HCT116 (cell line): ENCODE data around the gene PXDN. TPM values are rescaled to one million over a fixed set of nuclear protein-coding genes. Genes with fewer than 3 reads are reported as not detected.

Experiments used
- ATAC-seq: fragments of 200-7000 bp; cut with Tn5 transposase; 2 replicates; pipeline ENCODE4 v1.9.1; 2020; ENCODE audit warnings: mild to moderate bottlenecking, moderate library complexity
- BruUV-seq: library from RNA; stranded (reverse); fragments of 400-500 nt; replicated peaks from 2 replicates; lab custom pipeline; 2021; lab: Mats Ljungman, UMichigan
- CTCF ChIA-PET: fragments of 300-600 bp; sonication (Branson Sonifier 250); formaldehyde crosslinking; loops from one replicate; lab custom pipeline; 2021; ENCODE audit warnings: antibody characterized with exemption; lab: Charles Lee
- POLR2A ChIA-PET: fragments of 300-600, 350-600 bp; sonication (Branson Sonifier 250); formaldehyde crosslinking; loops from one replicate; lab custom pipeline; 2021; ENCODE audit warnings: antibody characterized with exemption; lab: Charles Lee
- RAD21 ChIA-PET, 2 experiments: fragments of 300-600 bp; sonication (Branson Sonifier 250); formaldehyde crosslinking; loops; one replicate each; lab custom pipeline; 2023; ENCODE audit warnings: low total read pairs in 2 of 2; ENCODE audit not compliant: uncharacterized antibody in 2 of 2, unreplicated experiment in 2 of 2, low non-redundant PET in 1 of 2; lab: Charles Lee
- DNase-seq: peaks from one replicate; pipeline ENCODE4 v3.0.0-alpha.2; 2010; ENCODE audit warnings: low read depth, low spot score
- H2AFZ ChIP-seq: fragments of 200-600 bp; shearing (Covaris generic), sonication (generic); 2 replicates; pipeline ENCODE4 v1.6.1; 2017; ENCODE audit warnings: low read depth, mixed run types, mixed read lengths, antibody characterized with exemption, low read length; ENCODE audit not compliant: poor library complexity, severe bottlenecking
- H3K27ac ChIP-seq: 2 replicates; pipeline ENCODE4 v1.5.1; 2012; ENCODE audit warnings: low read depth, low read length
- H3K27me3 ChIP-seq: fragments of 200-600 bp; sonication (generic); 2 replicates; pipeline ENCODE4 v1.6.1; 2016; ENCODE audit warnings: mixed run types, low read length, mixed read lengths; ENCODE audit not compliant: insufficient read depth
- H3K36me3 ChIP-seq, 2 experiments: fragments of 200-500 bp in 1 of 2; fragments of 200-600 bp in 1 of 2; sonication (Bioruptor generic) in 1 of 2; sonication (generic) in 1 of 2; 2 replicates each; pipeline versions ENCODE4 v1.5.1 to v1.6.1; 2014 to 2016; ENCODE audit warnings: low read length in 2 of 2, inconsistent platforms in 1 of 2, mixed read lengths in 1 of 2, mixed run types in 1 of 2; ENCODE audit not compliant: insufficient read depth in 2 of 2, control insufficient read depth in 1 of 2
- H3K4me1 ChIP-seq, 2 experiments: fragments of 200-600 bp in 1 of 2; sonication (generic) in 1 of 2; 2 replicates each; pipeline versions ENCODE4 v1.5.1 to v1.6.1; 2012 to 2017; ENCODE audit warnings: low read length in 2 of 2, inconsistent platforms in 1 of 2, mild to moderate bottlenecking in 1 of 2, mixed read lengths in 1 of 2, mixed run types in 1 of 2, moderate library complexity in 1 of 2; ENCODE audit not compliant: insufficient read depth in 2 of 2, control insufficient read depth in 1 of 2
- H3K4me2 ChIP-seq: fragments of 200-600 bp; sonication (generic); 2 replicates; pipeline ENCODE4 v1.6.1; 2017; ENCODE audit warnings: mixed run types, low read length, mixed read lengths
- H3K4me3 ChIP-seq, 2 experiments: fragments of 200-600 bp in 1 of 2; sonication (generic) in 1 of 2; replicated peaks in 1 of 2; 2 replicates each; pipeline ENCODE4 v1.5.1; 2011 to 2016; ENCODE audit warnings: low read length in 2 of 2, control low read depth in 1 of 2, low read depth in 1 of 2, mild to moderate bottlenecking in 1 of 2, mixed read lengths in 1 of 2, mixed run types in 1 of 2
- H3K79me2 ChIP-seq: fragments of 200-600 bp; sonication (generic); 2 replicates; pipeline ENCODE4 v1.6.1; 2017; ENCODE audit warnings: mild to moderate bottlenecking, mixed run types, low read length, moderate library complexity, mixed read lengths; ENCODE audit not compliant: insufficient read depth
- H3K9ac ChIP-seq: fragments of 200-600 bp; sonication (generic); 2 replicates; pipeline ENCODE4 v1.6.1; 2016; ENCODE audit warnings: low read length, mixed read lengths
- H3K9me2 ChIP-seq: fragments of 200-600 bp; sonication (generic), shearing (Covaris generic); 2 replicates; pipeline ENCODE4 v1.6.1; 2017; ENCODE audit warnings: mixed run types, mild to moderate bottlenecking, moderate library complexity; ENCODE audit not compliant: insufficient read depth
- H3K9me3 ChIP-seq, 2 experiments: fragments of 200-500 bp in 1 of 2; fragments of 200-600 bp in 1 of 2; sonication (Bioruptor generic) in 1 of 2; sonication (generic) in 1 of 2; 2 replicates each; pipeline ENCODE4 v1.6.1; 2014 to 2017; ENCODE audit warnings: low read length in 2 of 2, mixed read lengths in 2 of 2, inconsistent platforms in 1 of 2, low read depth in 1 of 2, mild to moderate bottlenecking in 1 of 2, mixed run types in 1 of 2, moderate library complexity in 1 of 2; ENCODE audit not compliant: control insufficient read depth in 1 of 2, insufficient read depth in 1 of 2
- H4K20me1 ChIP-seq: fragments of 200-600 bp; sonication (generic), shearing (Covaris generic); 2 replicates; pipeline ENCODE4 v1.6.1; 2017; ENCODE audit warnings: mixed run types, mild to moderate bottlenecking, moderate library complexity; ENCODE audit not compliant: insufficient read depth
- CEBPB ChIP-seq: IDR thresholded peaks from 2 replicates; pipeline ENCODE4 v1.6.1; 2012; ENCODE audit warnings: low read depth
- CTCF ChIP-seq, 3 experiments: fragments of 200-600 bp in 1 of 3; sonication (generic) in 1 of 3; IDR thresholded peaks in 2 of 3; conservative IDR thresholded peaks in 1 of 3; 2 replicates each; pipeline ENCODE4 v1.5.1; 2012 to 2017; ENCODE audit warnings: low read depth in 2 of 3, low read length in 2 of 3, antibody characterized with exemption in 1 of 3, borderline replicate concordance in 1 of 3, control low read depth in 1 of 3, mild to moderate bottlenecking in 1 of 3, mixed read lengths in 1 of 3, mixed run types in 1 of 3, moderate library complexity in 1 of 3; ENCODE audit not compliant: insufficient read depth in 1 of 3
- EZH2 ChIP-seq: fragments of 200-600 bp; sonication (generic); IDR thresholded peaks from 2 replicates; pipeline ENCODE4 v1.6.1; 2017; ENCODE audit warnings: antibody characterized with exemption, mixed run types
- EZH2phosphoT487 ChIP-seq: fragments of 200-600 bp; IDR thresholded peaks from 2 replicates; pipeline ENCODE4 v1.6.1; 2018; ENCODE audit warnings: antibody characterized with exemption, borderline replicate concordance
- POLR2A ChIP-seq: IDR thresholded peaks from 2 replicates; pipeline ENCODE4 v1.7.0; 2011; ENCODE audit warnings: borderline replicate concordance; ENCODE audit not compliant: insufficient read depth, insufficient read length; ENCODE audit errors: extremely low read depth
- POLR2AphosphoS5 ChIP-seq: IDR thresholded peaks from 2 replicates; pipeline ENCODE4 v1.6.1; 2011; ENCODE audit warnings: mild to moderate bottlenecking, low read depth, low read length, moderate library complexity
- RAD21 ChIP-seq: IDR thresholded peaks from 2 replicates; pipeline ENCODE4 v1.6.1; 2012; ENCODE audit warnings: low read depth, mild to moderate bottlenecking
- SP1 ChIP-seq: IDR thresholded peaks from 2 replicates; pipeline ENCODE4 v1.6.1; 2012; ENCODE audit warnings: low read depth
- SRF ChIP-seq: IDR thresholded peaks from 2 replicates; pipeline ENCODE4 v1.6.1; 2012; ENCODE audit warnings: low read depth
- TCF7L2 ChIP-seq: IDR thresholded peaks from 2 replicates; pipeline ENCODE4 v1.7.0; 2011; ENCODE audit warnings: borderline replicate concordance, inconsistent platforms; ENCODE audit not compliant: insufficient read depth, insufficient read length; ENCODE audit errors: extremely low read depth
- YY1 ChIP-seq: IDR thresholded peaks from 2 replicates; pipeline ENCODE4 v1.6.1; 2011; ENCODE audit warnings: low read length, low read depth, moderate library complexity, mild to moderate bottlenecking; ENCODE audit not compliant: insufficient replicate concordance; ENCODE audit errors: extremely low read depth
- ZNF274 ChIP-seq: fragments of 200-500 bp; sonication (Bioruptor generic); IDR thresholded peaks from 2 replicates; pipeline ENCODE4 v1.6.1; 2014; ENCODE audit warnings: mild to moderate bottlenecking, low read depth, low read length, inconsistent platforms
- intact Hi-C: fragments of 100-400 bp; cut with micrococcal nuclease; formaldehyde crosslinking; loops from 2 replicates; pipeline ENCODE4 v1.10.0; 2022
- total RNA-seq: library from RNA; stranded (reverse); gene quantifications from one replicate; pipeline ENCODE4 v1.2.1, GENCODE V29; 2021; ENCODE audit not compliant: unreplicated experiment

PXDN gene
- total RNA-seq, 1 experiment from 2014 or later, result 10.7 TPM

GRCh38 chr2:1767939-1768691, 23.8 kb upstream of the PXDN start:
- Histone ChIP-seq H3K27ac (no peak overlapping the region), H3K36me3 (no peaks in the 10 kb centered on the region), H3K79me2 (no peaks in the 10 kb centered on the region), H3K9me3 (no peaks in the 10 kb centered on the region), H3K4me1 (no peaks in the 10 kb centered on the region), H2AFZ (no peak overlapping the region), H3K9me2 (no peaks in the 10 kb centered on the region), H4K20me1 (no peaks in the 10 kb centered on the region), H3K4me3 (no peak overlapping the region), H3K27me3 (no peaks in the 10 kb centered on the region), H3K9ac (no peak overlapping the region)
- DNase-seq, result no peak
- POLR2A ChIA-PET, result no interaction called here
- CTCF ChIA-PET, result interaction anchor here (1.3 to 3.2 kb wide), 4 partner anchors 11 to 217 kb away, joined by 4 to 17 read pairs (median 14); no protein-coding TSS in a partner anchor
- RAD21 ChIA-PET, result interaction anchor here in 1 of 2 experiments (0.6 kb wide), 1 partner anchor 1052 kb away, joined by 3 read pairs; no protein-coding TSS in a partner anchor
- intact Hi-C loops, result loop anchor here (2.0 kb wide), 3 partner anchors 17 to 221 kb away; no protein-coding TSS in a partner anchor
- ATAC-seq, result no peak
- BruUV-seq, result no TSS peak
- no peak for TF ChIP-seq SP1
- no peak for TF ChIP-seq CTCF (IDR thresholded peaks at IDR 0.05 in 2 of 3, conservative IDR thresholded peaks at IDR 0.05 in 1 of 3; ENCODE audit: borderline replicate concordance in 1 of 3, insufficient read depth in 1 of 3, low read depth in 2 of 3, low read length in 2 of 3)
- no peak for TF ChIP-seq SRF
- TF ChIP-seq YY1, result no peak
- TF ChIP-seq EZH2phosphoT487, result no peak
- TF ChIP-seq TCF7L2, result no peak
- TF ChIP-seq POLR2AphosphoS5, result no peak
- TF ChIP-seq RAD21, result no peak
- no peak for TF ChIP-seq EZH2
- TF ChIP-seq POLR2A, result no peak
- no peak for TF ChIP-seq CEBPB
- no peak for TF ChIP-seq ZNF274
- TF ChIP-seq, all 23 proteins: peak for 0
- H3K4me2 ChIP-seq, result no peak overlapping the region
